ENCODE data around the gene ADD1. TPM values are rescaled to one million over a fixed set of nuclear protein-coding genes. Genes with fewer than 3 reads are reported as not detected.

The ADD1 gene
- total and polyA plus RNA-seq, 2 donors (not counting 1 experiment from before 2014, with no cell fraction given), result 164 to 171 TPM

DNA sequence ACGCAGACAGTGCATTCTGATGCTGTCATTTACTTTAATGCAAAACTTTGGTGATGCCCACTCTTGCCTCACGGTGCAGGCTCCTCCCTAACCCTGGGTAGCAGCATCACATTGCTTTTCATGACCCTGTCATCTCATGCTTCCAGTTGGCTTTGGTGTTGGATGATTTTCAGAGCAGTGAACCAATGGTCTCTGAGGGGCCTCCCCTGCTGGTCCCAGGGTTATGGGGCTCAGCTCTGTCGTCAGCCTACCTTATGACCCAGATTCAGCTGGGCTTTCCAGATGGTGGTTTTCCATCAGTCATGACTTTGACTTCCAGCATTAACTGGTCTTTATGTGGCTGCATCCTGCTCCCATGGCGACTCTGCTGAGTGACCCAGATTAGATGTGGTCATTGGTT, 63.6 kb downstream of the ADD1 start:
- Histone ChIP-seq H3K36me3 (ENCODE audit: control insufficient read depth, insufficient read depth, low read length) (peaks cover 11% of the 10 kb centered on the region), H3K4me1 (ENCODE audit: control insufficient read depth, extremely low read depth, insufficient read depth, low read length) (no peaks in the 10 kb centered on the region), H3K79me2 (ENCODE audit: control insufficient read depth, insufficient read depth, low read length) (no peaks in the 10 kb centered on the region), H3K27ac (ENCODE audit: insufficient read depth, low read length) (no peak overlapping the region), H3K4me2 (ENCODE audit: extremely low read depth, insufficient read depth, low read length) (no peak overlapping the region), H3K9ac (ENCODE audit: insufficient read depth, low read length) (no peak overlapping the region), H2AFZ (ENCODE audit: low read length) (no peak overlapping the region), H3K27me3 (ENCODE audit: control insufficient read depth, insufficient read depth, low read length) (no peaks in the 10 kb centered on the region), H3K4me3 (replicated peaks in 1 of 4; ENCODE audit: control extremely low read depth in 1 of 4, insufficient read depth in 1 of 4, low read depth in 3 of 4, low read length in 4 of 4) (no peak overlapping the region), H4K20me1 (ENCODE audit: control insufficient read depth, extremely low read depth, insufficient read depth, low read length) (no peaks in the 10 kb centered on the region), H3K9me3 (ENCODE audit: control insufficient read depth, insufficient read depth, low read depth, low read length) (no peaks in the 10 kb centered on the region)
- TF ChIP-seq, protein P1, sequence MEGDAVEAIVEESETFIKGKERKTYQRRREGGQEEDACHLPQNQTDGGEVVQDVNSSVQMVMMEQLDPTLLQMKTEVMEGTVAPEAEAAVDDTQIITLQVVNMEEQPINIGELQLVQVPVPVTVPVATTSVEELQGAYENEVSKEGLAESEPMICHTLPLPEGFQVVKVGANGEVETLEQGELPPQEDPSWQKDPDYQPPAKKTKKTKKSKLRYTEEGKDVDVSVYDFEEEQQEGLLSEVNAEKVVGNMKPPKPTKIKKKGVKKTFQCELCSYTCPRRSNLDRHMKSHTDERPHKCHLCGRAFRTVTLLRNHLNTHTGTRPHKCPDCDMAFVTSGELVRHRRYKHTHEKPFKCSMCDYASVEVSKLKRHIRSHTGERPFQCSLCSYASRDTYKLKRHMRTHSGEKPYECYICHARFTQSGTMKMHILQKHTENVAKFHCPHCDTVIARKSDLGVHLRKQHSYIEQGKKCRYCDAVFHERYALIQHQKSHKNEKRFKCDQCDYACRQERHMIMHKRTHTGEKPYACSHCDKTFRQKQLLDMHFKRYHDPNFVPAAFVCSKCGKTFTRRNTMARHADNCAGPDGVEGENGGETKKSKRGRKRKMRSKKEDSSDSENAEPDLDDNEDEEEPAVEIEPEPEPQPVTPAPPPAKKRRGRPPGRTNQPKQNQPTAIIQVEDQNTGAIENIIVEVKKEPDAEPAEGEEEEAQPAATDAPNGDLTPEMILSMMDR (conservative IDR thresholded peaks at IDR 0.05 in 1 of 2, IDR thresholded peaks at IDR 0.05 in 1 of 2; ENCODE audit: low read depth in 1 of 2, low read length in 2 of 2), result no peak
- TF ChIP-seq EZH2 (IDR thresholded peaks at IDR 0.05; ENCODE audit: low read length, missing control alignments), result no peak
- no peak for DNase-seq (ENCODE audit: low read depth in 2 of 2)

DNA sequence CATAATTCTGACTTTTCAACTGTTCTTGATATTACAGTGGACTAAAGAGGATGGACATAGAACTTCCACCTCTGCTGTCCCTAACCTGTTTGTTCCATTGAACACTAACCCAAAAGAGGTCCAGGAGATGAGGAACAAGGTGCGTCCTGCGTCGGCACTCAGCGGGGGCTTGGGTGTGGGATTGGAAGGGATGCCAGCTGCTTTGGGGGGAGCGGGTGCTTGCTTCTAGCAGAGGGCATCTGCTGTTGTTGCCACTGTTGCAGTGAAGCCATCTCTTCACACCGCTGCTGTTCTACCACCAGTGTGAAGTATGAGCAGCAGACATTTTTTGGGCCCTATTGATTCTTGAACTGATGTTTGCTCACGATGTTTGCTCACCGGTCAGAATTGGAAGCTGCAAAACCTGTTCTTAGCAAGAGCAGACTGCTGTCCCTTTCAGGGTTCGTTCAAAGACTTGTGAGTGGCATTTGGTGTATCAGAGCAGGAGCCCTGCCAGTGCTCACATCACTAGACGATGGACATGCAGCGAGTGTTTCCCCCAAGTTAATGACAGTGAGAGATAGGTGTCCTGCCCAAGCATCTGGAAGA, 64.2 kb downstream of the ADD1 start:
- peaks cover 11% of the 10 kb centered on the region for H3K36me3 ChIP-seq (ENCODE audit: control insufficient read depth, insufficient read depth, low read length)
- TF ChIP-seq, protein P1 (conservative IDR thresholded peaks at IDR 0.05 in 1 of 2, IDR thresholded peaks at IDR 0.05 in 1 of 2; ENCODE audit: low read depth in 1 of 2, low read length in 2 of 2), result no peak
- no peak for TF ChIP-seq EZH2 (IDR thresholded peaks at IDR 0.05; ENCODE audit: low read length, missing control alignments)

DNA sequence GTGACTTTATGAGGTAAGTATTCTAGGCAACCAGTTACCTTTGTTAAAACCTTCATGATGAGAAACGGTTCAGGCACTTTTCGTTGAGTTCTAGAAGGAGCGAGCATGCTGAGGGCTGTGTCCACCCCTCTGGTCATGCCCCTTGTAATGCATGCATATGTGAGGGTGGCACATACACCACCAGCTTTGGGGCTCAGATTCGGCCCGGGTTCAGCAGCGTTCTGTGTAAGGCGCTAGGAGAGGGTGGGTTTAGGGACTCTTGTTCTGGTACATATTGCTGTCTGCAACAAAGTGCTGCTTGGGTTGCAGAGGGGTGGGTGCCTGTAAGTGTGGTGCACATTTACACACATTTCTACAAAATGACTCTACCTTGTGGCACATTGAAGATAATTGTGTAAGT, 65.0 kb downstream of the ADD1 start:
- no peak for DNase-seq (ENCODE audit: low read depth in 2 of 2)
- peaks cover 11% of the 10 kb centered on the region for H3K36me3 ChIP-seq (ENCODE audit: control insufficient read depth, insufficient read depth, low read length)
- no peaks in the 10 kb centered on the region for H3K27me3 ChIP-seq (ENCODE audit: control insufficient read depth, insufficient read depth, low read length)
- no peak for TF ChIP-seq EZH2 (IDR thresholded peaks at IDR 0.05; ENCODE audit: low read length, missing control alignments)
- TF ChIP-seq, protein P1 (conservative IDR thresholded peaks at IDR 0.05 in 1 of 2, IDR thresholded peaks at IDR 0.05 in 1 of 2; ENCODE audit: low read depth in 1 of 2, low read length in 2 of 2), result no peak
- H3K9ac ChIP-seq (ENCODE audit: insufficient read depth, low read length), result no peak overlapping the region
- no peak overlapping the region for H3K4me2 ChIP-seq (ENCODE audit: extremely low read depth, insufficient read depth, low read length)
- no peaks in the 10 kb centered on the region for H4K20me1 ChIP-seq (ENCODE audit: control insufficient read depth, extremely low read depth, insufficient read depth, low read length)
- H3K4me3 ChIP-seq (replicated peaks in 1 of 4; ENCODE audit: control extremely low read depth in 1 of 4, insufficient read depth in 1 of 4, low read depth in 3 of 4, low read length in 4 of 4), result no peak overlapping the region
- H3K4me1 ChIP-seq (ENCODE audit: control insufficient read depth, extremely low read depth, insufficient read depth, low read length), result no peaks in the 10 kb centered on the region
- no peak overlapping the region for H3K27ac ChIP-seq (ENCODE audit: insufficient read depth, low read length)
- no peaks in the 10 kb centered on the region for H3K79me2 ChIP-seq (ENCODE audit: control insufficient read depth, insufficient read depth, low read length)
- H3K9me3 ChIP-seq (ENCODE audit: control insufficient read depth, insufficient read depth, low read depth, low read length), result no peaks in the 10 kb centered on the region
- no peak overlapping the region for H2AFZ ChIP-seq (ENCODE audit: low read length)

More for the DNA sequence above, 64.2 kb downstream of the ADD1 start:
- no peaks in the 10 kb centered on the region for H4K20me1 ChIP-seq (ENCODE audit: control insufficient read depth, extremely low read depth, insufficient read depth, low read length)
- no peaks in the 10 kb centered on the region for H3K79me2 ChIP-seq (ENCODE audit: control insufficient read depth, insufficient read depth, low read length)
- no peak overlapping the region for H3K4me3 ChIP-seq (replicated peaks in 1 of 4; ENCODE audit: control extremely low read depth in 1 of 4, insufficient read depth in 1 of 4, low read depth in 3 of 4, low read length in 4 of 4)
- no peak for DNase-seq (ENCODE audit: low read depth in 2 of 2)
- H3K9me3 ChIP-seq (ENCODE audit: control insufficient read depth, insufficient read depth, low read depth, low read length), result no peaks in the 10 kb centered on the region
- no peak overlapping the region for H2AFZ ChIP-seq (ENCODE audit: low read length)
- H3K9ac ChIP-seq (ENCODE audit: insufficient read depth, low read length), result no peak overlapping the region
- H3K4me2 ChIP-seq (ENCODE audit: extremely low read depth, insufficient read depth, low read length), result no peak overlapping the region
- H3K27me3 ChIP-seq (ENCODE audit: control insufficient read depth, insufficient read depth, low read length), result no peaks in the 10 kb centered on the region
- no peak overlapping the region for H3K27ac ChIP-seq (ENCODE audit: insufficient read depth, low read length)
- no peaks in the 10 kb centered on the region for H3K4me1 ChIP-seq (ENCODE audit: control insufficient read depth, extremely low read depth, insufficient read depth, low read length)

Data from fibroblast of lung (primary cell).